Stimulated activated CD8-positive, alpha-beta memory T cell treated with anti-CD3 and anti-CD28 coated beads, Interleukin-12 subunit alpha, Interleukin-12 subunit beta, amount 100 ng/mL, for 4 hours (primary cell): Measurements from ENCODE around the gene DCAF8.

Experiments used
- DNase-seq: peaks from one replicate; pipeline ENCODE4 v3.0.0-alpha.2; 2020; ENCODE audit warnings: low read depth

DCAF8 gene

GRCh38 chr1:160261556-160261892 lies 825 bp downstream of the DCAF8 start:
- peak; percentile 50 for DNase-seq

- no peak for DNase-seq
Measured at GRCh38 chr1:160260406-160261382, 1.7 kb downstream of the DCAF8 start.

GRCh38 chr1:160258177-160258798 lies 4.1 kb downstream of the DCAF8 start:
- DNase-seq, result no peak

GRCh38 chr1:160257411-160258015 lies 4.8 kb downstream of the DCAF8 start:
- no peak for DNase-seq

GRCh38 chr1:160256396-160257046 lies 5.8 kb downstream of the DCAF8 start:
- DNase-seq, result no peak

GRCh38 chr1:160255781-160256300 lies 6.5 kb downstream of the DCAF8 start:
- no peak for DNase-seq

- DNase-seq, result no peak
Measured at GRCh38 chr1:160251687-160252526, 10.4 kb downstream of the DCAF8 start.

- DNase-seq, result no peak
Measured at GRCh38 chr1:160251011-160251410, 11.3 kb downstream of the DCAF8 start.

GRCh38 chr1:160247053-160247452 lies 15.3 kb downstream of the DCAF8 start:
- no peak for DNase-seq

GRCh38 chr1:160245434-160245833 lies 16.9 kb downstream of the DCAF8 start:
- DNase-seq, result no peak

GRCh38 chr1:160244209-160244608 lies 18.1 kb downstream of the DCAF8 start:
- DNase-seq, result no peak

GRCh38 chr1:160243767-160244166 lies 18.6 kb downstream of the DCAF8 start:
- no peak for DNase-seq

- no peak for DNase-seq
Measured at GRCh38 chr1:160239582-160240299, 22.6 kb downstream of the DCAF8 start.

- DNase-seq, result no peak
Measured at GRCh38 chr1:160238408-160238807, 23.9 kb downstream of the DCAF8 start.

- no peak for DNase-seq
Measured at GRCh38 chr1:160237558-160237957, 24.8 kb downstream of the DCAF8 start.

- no peak for DNase-seq
Measured at GRCh38 chr1:160236806-160237205, 25.5 kb downstream of the DCAF8 start.

GRCh38 chr1:160232911-160233310 lies 29.4 kb downstream of the DCAF8 start:
- no peak for DNase-seq

GRCh38 chr1:160228431-160228830 lies 33.9 kb downstream of the DCAF8 start:
- no peak for DNase-seq

- DNase-seq, result no peak
Measured at GRCh38 chr1:160227561-160227960, 34.8 kb downstream of the DCAF8 start.

GRCh38 chr1:160227034-160227433 lies 35.3 kb downstream of the DCAF8 start:
- no peak for DNase-seq

- no peak for DNase-seq
Measured at GRCh38 chr1:160226623-160227022, 35.7 kb downstream of the DCAF8 start.
